Astrocyte (in vitro differentiated cells and primary cell): Measurements from ENCODE around the gene CCNYL1.

Experiments
- EZH2 ChIP-seq: IDR thresholded peaks from 2 replicates; pipeline ENCODE4 v1.6.1; 2012; ENCODE audit warnings: mild to moderate bottlenecking, low read length, inconsistent platforms; ENCODE audit not compliant: insufficient read depth
- TF ChIP-seq, protein P1 (sequence below): IDR thresholded peaks from 2 replicates; pipeline ENCODE4 v1.5.1; 2011; ENCODE audit warnings: low read depth, mild to moderate bottlenecking, inconsistent platforms, low read length, moderate library complexity; ENCODE audit not compliant: insufficient read depth

GRCh38 chr2:207767461-207768167 is 56.2 kb downstream of the CCNYL1 start:
- TF ChIP-seq, protein P1, sequence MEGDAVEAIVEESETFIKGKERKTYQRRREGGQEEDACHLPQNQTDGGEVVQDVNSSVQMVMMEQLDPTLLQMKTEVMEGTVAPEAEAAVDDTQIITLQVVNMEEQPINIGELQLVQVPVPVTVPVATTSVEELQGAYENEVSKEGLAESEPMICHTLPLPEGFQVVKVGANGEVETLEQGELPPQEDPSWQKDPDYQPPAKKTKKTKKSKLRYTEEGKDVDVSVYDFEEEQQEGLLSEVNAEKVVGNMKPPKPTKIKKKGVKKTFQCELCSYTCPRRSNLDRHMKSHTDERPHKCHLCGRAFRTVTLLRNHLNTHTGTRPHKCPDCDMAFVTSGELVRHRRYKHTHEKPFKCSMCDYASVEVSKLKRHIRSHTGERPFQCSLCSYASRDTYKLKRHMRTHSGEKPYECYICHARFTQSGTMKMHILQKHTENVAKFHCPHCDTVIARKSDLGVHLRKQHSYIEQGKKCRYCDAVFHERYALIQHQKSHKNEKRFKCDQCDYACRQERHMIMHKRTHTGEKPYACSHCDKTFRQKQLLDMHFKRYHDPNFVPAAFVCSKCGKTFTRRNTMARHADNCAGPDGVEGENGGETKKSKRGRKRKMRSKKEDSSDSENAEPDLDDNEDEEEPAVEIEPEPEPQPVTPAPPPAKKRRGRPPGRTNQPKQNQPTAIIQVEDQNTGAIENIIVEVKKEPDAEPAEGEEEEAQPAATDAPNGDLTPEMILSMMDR, result peak; percentile 22
- TF ChIP-seq EZH2, result no peak
